ENCODE measurements around the gene ITGB3.

ITGB3 gene

GRCh38 chr17:47257651-47258339, 4.2 kb downstream of the ITGB3 start:
- H3K9me3 ChIP-seq (ENCODE audit: control insufficient read depth, insufficient read depth, low read length) = no peaks in the 10 kb centered on the region
- no peaks in the 10 kb centered on the region for H4K20me1 ChIP-seq (ENCODE audit: control insufficient read depth, insufficient read depth, low read depth, low read length)
- no peaks in the 10 kb centered on the region for H3K9me2 ChIP-seq (replicated peaks; ENCODE audit: control insufficient read depth, low read length)
- H3K36me3 ChIP-seq (ENCODE audit: control insufficient read depth, low read length) = no peaks in the 10 kb centered on the region
- H3K4me3 ChIP-seq (ENCODE audit: low read length) = no peak overlapping the region
- H3K79me2 ChIP-seq (ENCODE audit: control insufficient read depth, low read length) = no peaks in the 10 kb centered on the region
- peaks cover 15% of the 10 kb centered on the region for H3K4me1 ChIP-seq (ENCODE audit: control insufficient read depth, low read length)
- no peaks in the 10 kb centered on the region for H3F3A ChIP-seq (ENCODE audit: control insufficient read depth, insufficient read depth)
- H3K27me3 ChIP-seq (ENCODE audit: control insufficient read depth, low read length) = peaks cover 58% of the 10 kb centered on the region
- no peak overlapping the region for H3K4me2 ChIP-seq (ENCODE audit: low read length)
- no peak overlapping the region for H3K27ac ChIP-seq (ENCODE audit: low read depth, low read length)
- TF ChIP-seq, protein P1, sequence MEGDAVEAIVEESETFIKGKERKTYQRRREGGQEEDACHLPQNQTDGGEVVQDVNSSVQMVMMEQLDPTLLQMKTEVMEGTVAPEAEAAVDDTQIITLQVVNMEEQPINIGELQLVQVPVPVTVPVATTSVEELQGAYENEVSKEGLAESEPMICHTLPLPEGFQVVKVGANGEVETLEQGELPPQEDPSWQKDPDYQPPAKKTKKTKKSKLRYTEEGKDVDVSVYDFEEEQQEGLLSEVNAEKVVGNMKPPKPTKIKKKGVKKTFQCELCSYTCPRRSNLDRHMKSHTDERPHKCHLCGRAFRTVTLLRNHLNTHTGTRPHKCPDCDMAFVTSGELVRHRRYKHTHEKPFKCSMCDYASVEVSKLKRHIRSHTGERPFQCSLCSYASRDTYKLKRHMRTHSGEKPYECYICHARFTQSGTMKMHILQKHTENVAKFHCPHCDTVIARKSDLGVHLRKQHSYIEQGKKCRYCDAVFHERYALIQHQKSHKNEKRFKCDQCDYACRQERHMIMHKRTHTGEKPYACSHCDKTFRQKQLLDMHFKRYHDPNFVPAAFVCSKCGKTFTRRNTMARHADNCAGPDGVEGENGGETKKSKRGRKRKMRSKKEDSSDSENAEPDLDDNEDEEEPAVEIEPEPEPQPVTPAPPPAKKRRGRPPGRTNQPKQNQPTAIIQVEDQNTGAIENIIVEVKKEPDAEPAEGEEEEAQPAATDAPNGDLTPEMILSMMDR (IDR thresholded peaks at IDR 0.05; ENCODE audit: low read depth, low read length, poor library complexity, severe bottlenecking) = no peak
- no peak for TF ChIP-seq EZH2phosphoT487 (IDR thresholded peaks at IDR 0.05; ENCODE audit: borderline replicate concordance, low read length)

DNA sequence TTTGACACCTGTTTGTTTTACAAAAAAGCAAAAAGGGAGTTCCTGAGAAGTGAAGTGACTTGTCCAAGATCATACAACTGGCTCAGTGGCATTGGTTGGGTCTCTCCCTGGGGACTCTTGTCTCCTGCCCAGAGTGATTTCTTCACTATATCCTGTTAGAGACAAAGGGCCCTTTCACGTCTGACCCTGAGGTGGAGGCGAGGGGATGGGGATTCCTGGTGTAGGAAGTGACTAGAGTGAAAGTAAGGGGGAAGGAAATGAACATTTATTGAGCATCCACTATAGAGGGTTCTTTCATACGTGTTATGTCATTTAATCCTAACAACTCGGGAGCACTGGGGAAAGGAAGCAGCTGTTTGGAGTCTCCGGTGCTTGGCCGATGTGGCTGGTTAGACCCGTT, 9.0 kb downstream of the ITGB3 start:
- Histone ChIP-seq H3K9me2 (replicated peaks; ENCODE audit: control insufficient read depth, low read length) (no peaks in the 10 kb centered on the region), H4K20me1 (ENCODE audit: control insufficient read depth, insufficient read depth, low read depth, low read length) (no peaks in the 10 kb centered on the region), H3F3A (ENCODE audit: control insufficient read depth, insufficient read depth) (no peaks in the 10 kb centered on the region), H3K27me3 (ENCODE audit: control insufficient read depth, low read length) (peaks cover 19% of the 10 kb centered on the region), H3K36me3 (ENCODE audit: control insufficient read depth, low read length) (no peaks in the 10 kb centered on the region), H3K4me1 (ENCODE audit: control insufficient read depth, low read length) (peaks cover 7% of the 10 kb centered on the region; the same call in 1 of the 2 replicates), H3K4me2 (ENCODE audit: low read length) (no peak overlapping the region), H3K27ac (ENCODE audit: low read depth, low read length) (no peak overlapping the region), H3K79me2 (ENCODE audit: control insufficient read depth, low read length) (no peaks in the 10 kb centered on the region), H3K4me3 (ENCODE audit: low read length) (no peak overlapping the region), H3K9me3 (ENCODE audit: control insufficient read depth, insufficient read depth, low read length) (peaks cover 4% of the 10 kb centered on the region; the same call in 1 of the 2 replicates)
- TF ChIP-seq, protein P1 (IDR thresholded peaks at IDR 0.05; ENCODE audit: low read depth, low read length, poor library complexity, severe bottlenecking) = no peak
- TF ChIP-seq EZH2phosphoT487 (IDR thresholded peaks at IDR 0.05; ENCODE audit: borderline replicate concordance, low read length) = no peak

DNA sequence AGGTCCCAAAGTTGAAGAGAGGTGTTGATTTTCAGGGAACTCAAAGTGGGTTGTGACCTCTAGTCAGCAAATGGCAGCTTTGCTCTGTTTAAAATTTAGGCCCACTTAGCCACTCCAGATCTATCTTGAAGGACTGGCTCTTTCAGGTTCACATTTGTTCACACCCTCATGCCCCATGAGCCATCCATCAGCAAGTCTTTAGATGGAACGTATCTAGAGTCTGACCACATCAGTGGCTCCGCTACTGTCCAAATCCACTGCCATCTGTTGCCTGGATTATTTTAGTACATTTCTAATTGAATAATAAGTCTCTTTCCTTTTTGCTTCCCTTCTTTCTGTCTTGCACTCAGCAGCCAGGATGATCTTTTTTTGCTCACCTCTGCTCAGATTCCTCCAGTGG, 10.5 kb downstream of the ITGB3 start:
- Histone ChIP-seq H3K79me2 (ENCODE audit: control insufficient read depth, low read length) (no peaks in the 10 kb centered on the region), H4K20me1 (ENCODE audit: control insufficient read depth, insufficient read depth, low read depth, low read length) (no peaks in the 10 kb centered on the region), H3K4me3 (ENCODE audit: low read length) (no peak overlapping the region), H3K9me2 (replicated peaks; ENCODE audit: control insufficient read depth, low read length) (no peaks in the 10 kb centered on the region), H3K36me3 (ENCODE audit: control insufficient read depth, low read length) (no peaks in the 10 kb centered on the region), H3K4me2 (ENCODE audit: low read length) (no peak overlapping the region), H3K9me3 (ENCODE audit: control insufficient read depth, insufficient read depth, low read length) (peaks cover 15% of the 10 kb centered on the region), H3K27me3 (ENCODE audit: control insufficient read depth, low read length) (peaks cover 7% of the 10 kb centered on the region), H3K4me1 (ENCODE audit: control insufficient read depth, low read length) (peaks cover 7% of the 10 kb centered on the region; the same call in 1 of the 2 replicates), H3K27ac (ENCODE audit: low read depth, low read length) (no peak overlapping the region), H3F3A (ENCODE audit: control insufficient read depth, insufficient read depth) (no peaks in the 10 kb centered on the region)
- TF ChIP-seq, protein P1 (IDR thresholded peaks at IDR 0.05; ENCODE audit: low read depth, low read length, poor library complexity, severe bottlenecking) = no peak
- no peak for TF ChIP-seq EZH2phosphoT487 (IDR thresholded peaks at IDR 0.05; ENCODE audit: borderline replicate concordance, low read length)

Data from DOHH2 (cell line).